DMS79 (cell line): ENCODE results near the gene CFAP300.

Experiments
- DNase-seq: peaks from one replicate; lab custom pipeline; 2025; lab: John Stamatoyannopoulos, UW

CFAP300 gene

GRCh38 chr11:102073253-102073652 is 26.0 kb downstream of the CFAP300 start:
- DNase-seq = no peak

DNA sequence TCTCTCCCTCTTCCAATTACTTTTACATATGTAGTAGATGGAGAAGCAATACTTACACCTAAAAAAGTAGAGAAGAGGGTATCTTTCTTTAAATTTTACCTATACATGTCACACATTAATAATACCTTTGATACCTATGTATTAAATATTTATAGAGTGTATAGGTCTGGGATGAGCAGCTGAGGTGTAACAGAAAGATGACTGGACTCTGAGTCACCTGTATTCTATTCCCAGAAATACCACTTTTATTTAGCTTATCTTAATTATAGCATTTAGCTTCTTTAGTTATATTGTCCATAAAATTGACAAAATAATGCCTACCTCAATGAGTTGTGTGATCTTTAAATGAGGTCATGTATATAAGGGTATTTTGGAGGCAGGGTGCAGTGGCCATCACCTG is 32.4 kb downstream of the CFAP300 start:
- no peak for DNase-seq

DNA sequence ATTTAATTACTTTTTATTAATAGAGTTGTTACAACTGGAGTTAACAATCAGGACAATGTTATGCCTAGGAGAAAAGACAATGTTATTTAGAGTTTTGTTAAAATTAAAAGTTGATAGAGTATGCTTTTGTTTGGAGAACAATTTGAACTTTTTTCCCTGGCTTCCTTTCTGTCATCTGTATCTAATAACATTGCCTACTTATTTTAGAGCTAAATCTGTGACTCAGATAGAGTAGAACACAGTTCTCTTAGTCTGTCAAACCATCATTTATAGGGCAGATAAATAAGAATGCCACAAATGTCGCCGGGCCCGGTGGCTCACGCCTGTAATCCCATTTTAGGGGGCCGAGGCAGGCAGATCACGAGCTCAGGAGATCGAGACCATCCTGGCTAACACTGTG is 34.1 kb downstream of the CFAP300 start:
- no peak for DNase-seq

- no peak for DNase-seq
Measured at GRCh38 chr11:102085864-102086551, 38.8 kb downstream of the CFAP300 start.

DNA sequence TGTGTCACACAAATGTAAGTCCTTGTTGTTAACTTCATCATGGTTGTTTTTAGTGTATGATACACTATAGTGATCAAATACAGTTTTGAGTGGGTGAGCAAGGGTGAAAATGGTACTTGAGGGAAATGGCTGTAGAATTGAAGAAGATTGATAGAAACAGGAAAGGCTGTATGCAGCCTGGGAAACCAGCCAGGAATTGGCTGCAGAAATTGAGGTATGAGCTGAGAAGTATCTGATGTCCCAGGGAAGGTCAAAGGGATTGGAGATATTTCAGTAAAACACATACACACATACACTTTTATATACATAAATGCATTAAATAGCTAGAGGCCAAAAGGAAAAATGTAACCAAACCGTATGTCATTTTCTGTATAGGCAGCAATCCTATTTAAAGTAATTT is 49.9 kb downstream of the CFAP300 start:
- no peak for DNase-seq

DNA sequence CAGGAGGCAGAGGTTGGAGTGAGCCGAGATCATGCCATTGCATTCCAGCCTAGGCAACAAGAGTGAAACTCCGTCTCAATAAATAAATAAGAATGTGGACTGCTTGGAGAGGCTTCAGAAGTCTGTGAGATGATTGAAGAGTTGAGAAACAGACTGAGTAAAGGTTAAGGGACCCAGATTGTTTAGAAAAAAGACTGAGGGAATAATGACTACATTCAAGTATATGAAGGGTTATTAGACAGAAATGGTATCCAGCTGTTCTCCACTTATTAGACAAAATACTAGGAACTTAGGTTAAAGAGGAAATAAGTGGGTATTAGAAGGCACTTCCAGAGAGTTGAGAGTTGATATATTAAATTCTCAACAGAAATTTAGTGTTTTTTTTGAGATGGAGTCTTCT is 52.5 kb downstream of the CFAP300 start:
- DNase-seq = no peak

DNA sequence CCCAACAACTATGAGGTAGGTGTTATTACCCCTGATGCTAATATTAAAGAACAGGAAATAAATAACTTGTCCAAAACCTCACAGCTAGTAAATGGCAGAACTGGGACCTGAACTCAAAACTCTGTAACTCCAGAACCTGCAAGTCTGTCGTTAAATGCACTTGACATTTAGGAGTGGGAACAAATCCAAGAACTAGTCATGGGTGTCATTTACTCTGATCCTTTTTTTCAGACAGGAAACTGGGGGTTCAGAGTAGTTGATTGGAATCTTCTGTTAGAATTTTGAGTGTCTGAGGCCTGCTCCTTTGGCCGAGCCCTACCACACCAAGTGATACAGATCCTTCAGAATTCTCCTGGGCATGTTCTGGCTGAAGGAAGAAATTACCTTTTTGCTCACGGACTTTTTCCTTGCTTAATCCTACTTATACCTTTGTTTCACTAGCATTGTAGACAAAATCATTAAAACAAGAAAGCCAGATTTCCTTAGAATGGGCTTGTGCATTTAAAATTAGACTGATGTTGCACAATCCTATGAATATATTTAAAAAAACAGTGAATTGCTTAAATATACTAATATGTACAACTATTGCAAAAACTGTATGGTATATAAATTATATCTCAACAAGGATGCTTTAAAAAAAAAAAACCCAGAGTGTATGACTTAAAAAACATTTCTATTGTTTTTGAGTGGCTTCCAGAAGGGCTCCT is 61.6 kb downstream of the CFAP300 start:
- DNase-seq = no peak

DNA sequence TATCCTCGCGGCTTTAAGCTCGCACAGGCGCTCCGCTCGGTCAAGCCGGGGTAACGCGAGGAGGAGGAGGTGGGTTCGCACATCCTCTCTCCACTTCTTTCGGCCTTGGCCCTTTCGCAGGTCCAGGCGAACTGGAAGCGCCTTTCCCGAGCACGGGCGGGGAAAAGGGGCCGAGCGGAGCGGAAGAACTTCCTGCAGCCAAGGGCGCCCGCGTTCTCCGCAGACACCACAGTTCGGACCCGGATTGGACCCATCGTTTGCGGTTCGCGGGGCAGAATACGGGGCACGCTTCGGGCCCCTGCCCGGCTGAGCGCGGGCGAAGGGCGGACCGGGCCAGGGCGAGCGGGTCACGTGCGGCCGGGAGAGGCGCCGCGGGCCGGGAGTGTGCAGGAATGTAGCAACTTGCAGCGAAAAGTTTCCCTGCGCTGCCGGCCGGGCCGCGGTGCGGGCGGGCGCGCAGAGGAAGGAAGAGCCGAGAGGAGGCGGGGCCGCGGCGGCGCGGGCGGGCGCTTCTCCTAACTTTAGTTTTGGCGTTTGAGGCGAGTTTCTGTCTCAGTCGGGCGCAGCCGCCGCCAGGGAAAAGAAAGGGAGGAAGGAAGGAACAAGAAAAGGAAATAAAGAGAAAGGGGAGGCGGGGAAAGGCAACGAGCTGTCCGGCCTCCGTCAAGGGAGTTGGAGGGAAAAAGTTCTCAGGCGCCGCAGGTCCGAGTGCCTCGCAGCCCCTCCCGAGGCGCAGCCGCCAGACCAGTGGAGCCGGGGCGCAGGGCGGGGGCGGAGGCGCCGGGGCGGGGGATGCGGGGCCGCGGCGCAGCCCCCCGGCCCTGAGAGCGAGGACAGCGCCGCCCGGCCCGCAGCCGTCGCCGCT is 62.9 kb downstream of the CFAP300 start, which contains the start of gene YAP1:
Gene YAP1, plus strand, starts transcription at position 552 of the 865 bp plus-strand sequence. CDS start 402 bp downstream, outside the sequence.
- DNase-seq = no peak

DNA sequence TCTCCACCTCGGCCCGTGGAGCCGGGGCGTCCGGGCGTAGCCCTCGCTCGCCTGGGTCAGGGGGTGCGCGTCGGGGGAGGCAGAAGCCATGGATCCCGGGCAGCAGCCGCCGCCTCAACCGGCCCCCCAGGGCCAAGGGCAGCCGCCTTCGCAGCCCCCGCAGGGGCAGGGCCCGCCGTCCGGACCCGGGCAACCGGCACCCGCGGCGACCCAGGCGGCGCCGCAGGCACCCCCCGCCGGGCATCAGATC is 63.4 kb downstream of the CFAP300 start:
- no peak for DNase-seq

- no peak for DNase-seq
Measured at GRCh38 chr11:102111011-102111786, 64.0 kb downstream of the CFAP300 start.

DNA sequence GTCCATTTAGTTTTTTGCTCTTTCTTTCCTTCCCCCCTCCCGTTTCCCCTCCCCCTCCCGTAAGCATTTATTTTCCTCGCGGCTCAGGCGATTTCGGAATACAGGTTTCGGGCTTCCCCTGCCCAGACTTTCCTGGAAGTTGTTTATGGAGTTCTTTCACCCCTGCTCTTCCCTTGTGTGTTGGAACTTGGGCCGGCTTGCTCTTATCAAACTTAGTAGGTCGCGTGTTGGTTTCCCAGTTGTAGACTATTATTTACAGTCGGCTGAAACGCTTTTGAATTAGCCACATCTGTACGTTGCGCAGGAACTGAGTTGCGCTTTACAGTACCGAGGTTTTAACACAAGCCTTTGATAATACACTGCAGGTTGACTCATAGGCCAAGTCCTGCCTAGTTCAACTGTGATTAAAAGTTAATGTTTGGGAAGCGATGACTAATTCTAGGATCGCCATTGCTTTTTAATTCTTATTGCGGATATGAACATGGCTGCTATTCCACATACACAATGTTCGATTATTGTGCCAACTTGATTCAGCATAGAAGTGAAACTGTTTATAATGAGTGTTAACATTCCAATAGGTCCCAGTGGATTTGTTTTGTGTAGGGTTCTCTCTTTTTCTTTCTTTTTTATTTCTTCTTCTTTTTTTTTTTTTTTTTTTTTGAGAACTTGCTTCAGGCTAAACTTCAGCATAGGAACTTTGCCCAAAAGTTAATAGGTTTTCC is 64.7 kb downstream of the CFAP300 start:
- no peak for DNase-seq

- DNase-seq = no peak
Measured at GRCh38 chr11:102112509-102112821, 65.2 kb downstream of the CFAP300 start.

- DNase-seq = no peak
Measured at GRCh38 chr11:102114032-102114431, 66.8 kb downstream of the CFAP300 start.

GRCh38 chr11:102115557-102115956 is 68.3 kb downstream of the CFAP300 start:
- no peak for DNase-seq

DNA sequence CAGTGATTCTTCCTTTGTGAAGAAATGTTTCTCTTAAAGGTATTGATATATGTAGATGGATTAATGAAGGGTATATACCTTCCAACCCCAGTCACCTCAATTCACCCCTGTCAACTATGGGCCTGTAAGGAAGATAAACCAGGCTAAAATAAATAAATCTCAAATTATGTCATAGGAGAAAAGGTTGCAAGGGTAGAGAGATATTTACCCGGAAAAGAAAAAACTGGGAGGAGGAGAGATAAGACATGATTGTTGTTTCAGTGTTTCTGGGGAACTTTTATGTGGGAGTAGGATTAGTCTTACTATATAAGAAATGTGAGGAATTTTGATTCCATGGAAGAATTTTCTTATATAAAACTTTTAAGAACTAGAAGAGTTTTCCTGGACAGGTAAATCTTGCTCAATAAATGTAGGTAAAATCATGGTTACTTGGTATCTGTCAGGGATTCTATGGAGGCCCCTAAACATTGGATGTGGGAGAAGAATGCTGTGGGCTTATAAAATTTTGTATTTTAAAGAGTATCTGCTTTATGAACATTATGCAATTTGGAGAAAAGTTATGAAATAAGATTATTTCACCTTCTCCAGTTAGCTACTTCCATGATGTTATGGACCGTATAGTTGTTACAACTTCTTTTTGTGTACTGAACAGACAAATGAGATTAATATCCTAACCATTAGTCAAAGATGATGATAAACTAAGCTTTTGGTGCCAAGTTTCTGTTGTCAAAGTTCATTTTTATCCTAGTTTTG is 69.4 kb downstream of the CFAP300 start:
- no peak for DNase-seq

GRCh38 chr11:102117472-102118113 is 70.4 kb downstream of the CFAP300 start:
- DNase-seq = no peak

DNA sequence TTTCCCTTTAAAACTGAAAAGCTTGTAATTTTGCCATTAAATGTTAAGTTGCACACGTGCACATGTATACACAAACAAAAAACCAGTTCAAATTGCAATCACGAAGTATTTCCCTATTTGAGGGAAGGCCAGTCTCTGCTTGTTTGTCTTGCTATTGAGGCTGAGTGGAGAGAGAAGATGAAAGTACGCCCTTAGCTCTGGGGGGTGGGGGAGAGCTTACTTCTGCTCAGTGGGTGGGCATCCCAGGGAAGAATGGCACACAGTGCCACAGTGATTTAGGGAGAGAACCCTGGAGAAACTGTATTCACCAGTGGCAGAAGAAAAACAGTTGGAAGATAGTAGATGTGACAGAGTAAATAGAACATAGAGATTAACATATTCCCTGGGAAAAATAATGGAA is 71.7 kb downstream of the CFAP300 start:
- no peak for DNase-seq

DNA sequence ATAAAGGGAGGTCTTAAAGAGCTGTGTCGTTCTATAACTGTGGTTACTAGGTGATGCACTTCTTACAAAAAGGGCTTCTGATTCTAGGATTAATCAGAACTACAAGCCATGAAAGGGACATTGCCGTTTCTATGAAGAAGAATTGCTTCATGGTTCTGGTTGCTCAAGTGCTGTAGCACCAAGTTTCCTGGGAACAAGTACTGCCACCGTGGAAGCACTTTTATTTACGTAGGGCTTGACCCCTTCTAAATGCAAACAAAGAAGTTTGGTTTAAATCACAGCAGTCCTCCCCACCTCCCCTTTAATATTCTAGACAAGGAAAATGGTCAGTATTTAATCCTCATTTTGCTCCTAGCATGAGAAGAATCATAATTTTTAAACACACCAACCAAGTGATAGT is 72.8 kb downstream of the CFAP300 start:
- DNase-seq = no peak

GRCh38 chr11:102120437-102120973 is 73.3 kb downstream of the CFAP300 start:
- DNase-seq = no peak

DNA sequence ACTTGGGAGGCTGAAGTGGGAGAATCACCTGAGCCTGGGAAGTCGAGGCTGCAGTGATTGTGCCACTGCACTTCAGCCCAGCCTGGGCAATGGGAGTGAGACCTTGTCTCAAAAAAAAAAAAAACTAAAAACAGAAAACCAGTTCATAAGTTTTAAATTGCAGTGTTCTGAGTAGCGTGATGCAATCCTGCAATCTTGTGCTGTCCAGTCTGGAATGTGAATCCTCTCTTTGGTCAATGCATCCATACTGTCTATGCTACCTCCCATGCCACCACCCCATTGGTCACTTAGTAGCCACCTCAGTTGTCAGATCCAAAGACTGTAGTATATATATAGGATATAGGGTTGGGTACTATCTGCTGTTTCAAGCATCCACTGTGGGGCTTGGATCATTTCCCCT is 74.1 kb downstream of the CFAP300 start:
- DNase-seq = no peak
